GM18861 (cell line): ENCODE results near the gene CTDSPL.
"Not testable (repeated sequence)": the region's sequence is repeated elsewhere in the genome, so short reads cannot be mapped to it uniquely, and the experiment has no call there.

ENCODE experiments used
- ATAC-seq: cut with Tn5 transposase; IDR thresholded peaks from one replicate; pipeline ENCODE4 v1.9.1; 2021; ENCODE audit not compliant: unreplicated experiment

Gene CTDSPL

DNA sequence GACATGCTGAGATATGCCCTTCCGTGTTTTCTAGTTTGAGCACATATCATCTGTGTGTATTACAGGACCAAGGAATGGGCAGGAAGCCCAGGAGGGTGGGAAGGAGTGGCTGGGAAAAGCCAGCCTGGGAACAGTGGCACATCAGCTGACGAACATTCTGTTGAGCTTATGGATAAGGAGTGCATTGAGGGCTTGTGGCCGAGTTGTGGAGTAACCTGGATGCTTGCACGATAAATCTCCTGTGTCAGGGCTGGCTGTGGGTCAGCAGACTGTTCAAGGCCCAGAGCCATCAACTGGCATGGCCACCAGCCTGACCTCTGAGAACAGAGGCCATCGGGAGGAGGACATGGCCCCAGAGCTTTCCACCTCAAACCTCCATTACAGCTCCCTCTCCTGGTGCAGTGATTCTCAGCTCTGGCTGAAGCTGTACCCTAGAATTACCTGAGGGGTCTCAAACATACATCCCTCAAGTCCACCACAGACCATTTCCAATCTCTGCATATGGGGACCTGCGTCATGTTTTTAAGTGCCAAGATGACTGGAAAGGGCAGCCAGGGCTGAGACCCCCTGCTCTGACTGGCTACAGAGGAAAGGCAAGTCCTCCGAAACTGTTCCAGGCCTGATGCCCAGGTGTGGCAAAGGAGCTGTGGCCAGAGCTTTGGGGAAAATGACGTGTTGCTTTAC, 124.1 kb downstream of the CTDSPL start:
- ATAC-seq, result no peak

DNA sequence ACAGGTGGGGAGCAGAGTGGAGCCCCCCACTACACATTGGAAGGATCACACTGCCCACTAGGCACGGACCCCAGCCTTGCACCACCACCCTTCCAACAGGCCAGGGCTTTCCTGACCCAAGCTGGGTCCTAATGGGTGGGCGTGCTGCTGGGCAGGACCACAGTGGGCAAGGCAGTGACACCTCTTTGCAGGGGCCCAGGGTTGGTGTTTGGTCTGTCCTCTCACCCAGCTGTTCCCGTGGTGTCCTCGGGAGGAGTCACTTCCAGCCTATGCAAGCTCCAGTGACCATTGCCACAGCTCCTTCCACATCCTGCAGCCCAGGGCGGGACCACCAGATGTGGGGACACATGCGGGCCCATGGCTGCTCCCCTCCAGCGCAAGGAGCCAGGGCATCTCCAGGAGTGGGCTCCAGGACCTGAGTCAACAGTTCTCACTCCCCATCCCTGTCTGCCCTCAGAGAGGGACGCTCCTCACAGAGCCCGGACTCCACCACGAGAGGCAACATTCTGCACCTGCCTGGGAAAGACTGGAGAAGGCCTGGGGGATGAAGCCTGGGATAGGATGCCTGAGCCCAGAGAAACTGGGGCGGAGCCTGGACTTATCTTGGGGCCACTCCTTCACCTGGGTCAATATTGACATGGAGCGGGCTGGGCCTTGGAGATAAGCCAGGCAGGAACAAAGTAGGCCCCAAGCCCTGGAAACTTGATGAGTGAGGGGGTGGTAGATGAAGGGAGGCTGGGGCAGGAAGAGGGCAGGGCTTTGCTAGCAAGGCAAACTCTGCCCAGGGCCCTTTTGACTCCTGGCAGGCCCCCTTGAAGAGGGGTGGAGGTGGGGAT, 125.0 kb downstream of the CTDSPL start:
- no peak for ATAC-seq

DNA sequence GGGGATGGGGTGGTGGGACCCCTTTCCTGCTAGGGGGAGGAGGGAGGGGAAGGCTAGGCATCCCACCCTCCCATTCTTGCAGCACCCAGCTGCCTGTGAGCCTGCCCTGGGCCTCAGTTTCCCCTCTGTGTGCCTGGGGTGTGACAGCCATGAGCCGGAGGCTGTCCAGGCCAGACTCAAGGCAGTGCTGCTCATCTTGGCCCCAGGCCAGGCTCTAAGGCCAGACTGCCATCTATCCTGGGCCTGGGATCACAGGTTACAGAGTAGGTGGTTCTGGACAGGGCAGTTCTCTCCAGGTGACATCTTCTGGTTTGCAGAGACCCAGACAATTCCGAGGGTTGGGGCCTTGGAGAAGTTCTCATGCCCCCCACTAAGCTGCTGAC, 125.6 kb downstream of the CTDSPL start:
- ATAC-seq, result no peak

DNA sequence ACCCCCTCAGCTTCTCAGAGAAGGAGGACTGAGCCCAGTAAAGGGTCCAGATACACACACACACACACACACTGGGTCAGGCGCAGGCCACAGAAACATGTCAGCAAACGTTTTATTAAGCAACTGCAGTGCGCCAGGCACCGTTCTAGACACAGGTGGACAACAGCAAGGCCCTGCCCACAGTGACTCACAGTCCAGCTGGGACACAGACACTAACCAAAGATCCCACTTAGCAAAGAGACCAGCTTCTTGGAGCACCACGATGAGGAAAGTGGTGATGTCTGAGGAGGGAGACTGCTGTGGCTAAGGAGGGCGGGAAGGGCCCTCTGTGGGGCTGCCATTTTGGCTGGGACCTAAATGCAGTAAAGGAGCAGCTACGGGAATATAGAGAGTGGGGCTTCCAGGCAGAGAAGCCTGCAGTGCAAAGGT, 126.1 kb downstream of the CTDSPL start:
- ATAC-seq, result no peak

DNA sequence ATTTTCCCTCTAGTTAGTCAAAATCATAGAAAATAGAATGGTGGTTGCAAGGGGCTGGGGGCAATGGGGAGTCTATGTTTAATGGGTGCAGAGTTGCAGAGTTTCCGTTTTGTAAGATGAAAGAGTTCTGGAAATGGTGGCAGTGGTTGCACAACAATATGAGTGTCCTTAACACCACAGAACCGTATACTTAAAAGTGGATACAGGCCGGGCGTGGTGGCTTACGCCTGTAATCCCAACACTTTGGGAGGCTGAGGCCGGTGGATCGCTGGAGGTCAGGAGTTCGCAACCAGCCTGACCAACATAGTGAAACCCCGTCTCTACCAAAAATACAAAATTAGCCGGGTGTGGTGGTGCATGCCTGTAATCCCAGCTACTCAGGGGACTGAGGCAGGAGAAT, 126.7 kb downstream of the CTDSPL start:
- ATAC-seq, result not testable (repeated sequence)

DNA sequence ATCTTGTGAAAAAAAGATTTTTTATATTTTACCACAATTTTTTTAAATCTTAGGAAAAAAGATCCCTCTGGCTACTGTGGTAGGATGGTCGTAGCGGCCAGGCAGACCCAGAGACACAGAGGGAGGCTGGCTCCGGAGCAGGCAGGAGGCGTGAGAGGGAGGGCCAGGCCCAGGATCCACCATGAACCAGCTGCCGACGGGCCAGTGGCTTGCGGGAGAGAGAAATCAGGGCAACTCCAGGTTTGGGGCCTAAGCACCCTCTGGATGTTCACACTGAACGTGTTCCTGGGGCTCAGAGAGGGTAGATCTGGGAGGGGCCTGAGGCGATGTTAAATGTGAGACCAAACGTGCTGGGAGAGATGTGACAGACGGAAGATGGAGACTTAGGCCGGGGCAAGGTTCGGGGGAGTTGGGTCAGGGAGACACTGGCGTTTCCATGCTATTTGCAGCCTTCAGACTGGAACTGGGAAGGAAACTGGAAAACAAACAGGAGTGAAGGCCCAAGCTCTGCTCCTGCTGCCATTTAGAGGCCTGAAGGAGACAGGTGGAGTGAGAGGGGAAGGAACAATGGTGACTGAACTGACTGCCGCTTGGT, 127.3 kb downstream of the CTDSPL start:
- ATAC-seq, result no peak

DNA sequence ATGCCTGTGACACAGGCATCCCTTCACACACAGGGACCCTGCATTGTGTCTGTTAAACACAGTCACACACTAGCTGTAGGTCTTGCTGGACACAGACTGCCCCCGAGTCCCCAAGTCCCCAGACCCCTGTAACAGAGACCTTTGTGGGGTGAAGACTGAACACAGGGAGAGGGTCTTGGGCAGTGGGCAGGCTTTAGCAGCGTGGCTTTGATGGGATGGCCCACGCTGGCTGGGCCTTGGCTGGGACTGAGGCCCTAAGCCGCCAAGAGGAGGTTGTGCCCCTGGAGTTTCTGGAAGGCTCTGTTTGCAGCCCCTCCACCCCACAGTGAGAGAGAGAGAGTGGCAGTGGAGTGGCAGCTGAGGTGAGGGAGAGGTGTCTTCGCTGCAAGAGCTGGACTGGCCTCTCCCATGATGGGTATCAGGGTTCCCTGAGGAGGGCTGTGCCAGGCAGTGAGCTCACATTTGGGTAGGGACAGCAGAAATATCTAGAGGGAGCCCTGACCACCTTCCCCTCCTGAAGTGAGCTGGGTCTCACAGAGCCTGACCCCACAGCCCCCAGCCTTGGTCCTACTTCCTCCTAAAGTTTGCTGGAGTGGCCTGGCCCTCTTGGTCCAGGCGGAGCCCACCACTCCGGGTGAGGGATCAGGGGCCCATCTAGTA, 128.3 kb downstream of the CTDSPL start:
- ATAC-seq, result no peak

DNA sequence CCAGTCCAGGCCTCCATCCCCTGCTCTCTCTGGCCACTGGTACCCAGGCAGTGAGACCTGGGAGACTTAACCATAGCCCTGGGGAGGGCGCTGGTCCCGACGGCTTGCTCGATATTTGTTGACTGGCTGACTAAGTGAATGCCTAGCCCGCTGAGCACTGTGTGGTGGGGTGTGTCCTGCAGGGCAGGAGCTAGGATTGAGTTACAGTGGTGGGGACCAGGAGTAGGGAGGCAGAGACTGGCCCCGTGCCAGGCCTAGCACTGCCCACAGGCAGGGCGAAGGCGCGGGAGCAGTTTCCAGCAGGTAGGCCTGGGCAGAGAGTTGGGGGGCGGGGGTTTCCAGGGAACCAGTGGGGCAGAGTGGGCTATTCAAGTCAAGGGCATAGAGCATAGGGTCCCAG, 128.8 kb downstream of the CTDSPL start, which contains the start of gene VILL:
VILL (plus strand) TSS at position 260 of the 400 bp plus-strand sequence. CDS start 2,887 bp downstream, outside the sequence.
- ATAC-seq, result no peak

DNA sequence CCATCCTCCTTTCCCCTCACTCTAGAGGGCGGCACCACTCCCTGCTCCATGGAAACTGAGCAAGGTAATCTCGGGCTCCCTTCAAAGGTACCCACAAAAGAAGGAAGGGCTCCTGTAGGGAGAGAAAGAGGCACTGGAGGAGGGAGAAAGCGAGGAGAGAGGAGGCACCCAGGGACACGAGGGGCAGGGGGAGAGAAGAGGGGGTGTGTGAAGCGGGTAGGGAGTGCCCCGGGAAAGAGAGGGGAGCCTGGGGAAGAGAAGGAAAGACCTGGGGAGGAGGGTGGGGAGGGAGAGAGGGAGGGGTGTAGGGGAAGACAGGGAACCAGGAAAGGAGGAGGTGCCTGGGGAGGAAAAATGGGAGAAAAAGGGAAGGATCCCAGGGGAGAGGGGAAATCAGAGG, 129.4 kb downstream of the CTDSPL start:
- ATAC-seq, result no peak

DNA sequence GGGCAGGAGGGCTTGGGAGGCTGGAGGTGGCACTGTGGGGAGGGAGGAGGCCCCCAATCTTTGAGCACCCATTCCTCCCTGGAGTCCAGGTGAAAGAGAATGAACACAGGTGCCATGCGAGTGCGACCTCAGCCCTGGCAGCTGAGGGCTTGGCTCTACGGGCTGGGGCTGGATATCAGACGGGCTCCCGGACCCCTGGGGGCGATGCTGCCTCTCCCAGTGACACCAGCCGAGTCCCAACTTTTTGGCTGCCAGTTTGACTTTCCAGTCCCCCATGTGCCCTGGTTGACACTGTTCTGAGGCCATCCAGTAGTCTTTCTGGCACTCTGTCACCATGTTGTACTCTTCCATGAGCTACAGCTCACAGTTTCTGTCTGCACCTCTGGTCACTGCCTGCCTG, 130.1 kb downstream of the CTDSPL start:
- no peak for ATAC-seq

DNA sequence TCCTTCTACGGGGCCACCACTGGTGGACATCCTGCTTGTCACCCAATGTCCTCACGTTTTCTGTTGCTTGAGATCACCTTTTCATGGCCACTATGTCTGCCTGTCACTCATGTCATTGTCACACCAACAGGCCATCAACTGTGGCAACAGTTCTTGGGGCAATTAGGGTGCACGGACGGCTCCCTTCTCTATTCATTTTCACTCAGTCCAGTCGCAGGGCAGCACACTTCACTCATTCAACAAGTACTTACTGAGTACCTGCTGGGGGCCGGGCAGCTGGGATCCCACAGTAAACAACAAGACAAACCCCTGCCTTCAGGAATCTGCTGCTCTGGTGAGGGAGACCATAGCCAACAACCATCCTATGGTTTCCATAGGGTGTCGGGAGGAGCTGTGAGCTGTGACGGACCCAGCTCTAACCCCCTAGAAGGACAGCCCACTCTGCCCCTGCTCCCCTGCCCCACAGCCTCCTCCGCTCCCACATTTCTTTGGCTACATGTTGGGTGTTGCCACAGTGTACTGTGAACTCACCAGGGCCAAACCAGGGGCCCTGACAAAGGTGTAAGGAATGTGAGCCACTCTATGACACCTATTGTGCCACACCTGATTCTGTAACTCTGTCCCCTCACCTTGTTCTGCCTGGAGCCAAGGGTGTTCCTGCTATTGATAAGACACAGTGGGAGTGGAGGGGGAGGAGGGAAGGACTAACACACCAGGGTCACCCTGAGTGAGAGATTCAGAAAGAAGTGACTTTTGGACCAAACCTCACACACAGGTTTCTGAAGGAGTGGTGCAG, 130.8 kb downstream of the CTDSPL start:
- ATAC-seq, result no peak

DNA sequence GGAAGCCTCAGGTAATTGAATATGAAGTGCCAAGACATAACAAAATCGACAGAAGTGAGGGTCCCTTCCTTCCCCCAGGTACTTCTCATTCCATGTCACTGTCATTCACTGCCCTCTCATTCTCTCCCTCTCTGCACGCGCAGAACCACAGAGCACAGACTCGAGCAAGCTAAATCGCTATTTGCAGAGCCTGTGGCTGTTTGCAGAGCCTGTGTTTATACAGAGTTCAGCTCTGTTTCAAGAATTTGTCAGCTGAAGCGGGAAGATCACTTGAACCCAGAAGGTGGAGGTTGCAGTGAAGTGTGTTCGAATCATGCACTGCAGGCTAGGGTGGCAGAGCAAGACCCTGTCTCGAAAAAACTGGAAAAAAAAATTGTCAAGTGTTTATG, 131.4 kb downstream of the CTDSPL start:
- no peak for ATAC-seq

DNA sequence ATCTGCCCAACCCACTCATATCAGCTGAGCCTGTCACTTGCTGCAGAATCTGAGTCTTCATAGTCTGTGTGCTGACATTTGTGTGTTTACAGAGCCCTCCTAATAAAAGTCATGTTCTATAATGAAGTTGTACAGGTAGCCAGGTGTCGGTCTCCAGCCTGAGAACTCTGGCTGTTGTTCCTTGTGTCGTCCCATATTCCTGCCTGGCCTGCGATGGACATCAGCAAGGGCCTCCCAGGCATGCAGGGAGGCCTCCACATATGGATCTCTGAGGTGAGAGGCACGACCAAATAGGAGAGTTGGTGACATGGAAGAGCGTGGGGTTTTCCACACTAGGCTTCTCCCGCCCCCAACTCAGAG, 131.8 kb downstream of the CTDSPL start:
- ATAC-seq, result no peak

DNA sequence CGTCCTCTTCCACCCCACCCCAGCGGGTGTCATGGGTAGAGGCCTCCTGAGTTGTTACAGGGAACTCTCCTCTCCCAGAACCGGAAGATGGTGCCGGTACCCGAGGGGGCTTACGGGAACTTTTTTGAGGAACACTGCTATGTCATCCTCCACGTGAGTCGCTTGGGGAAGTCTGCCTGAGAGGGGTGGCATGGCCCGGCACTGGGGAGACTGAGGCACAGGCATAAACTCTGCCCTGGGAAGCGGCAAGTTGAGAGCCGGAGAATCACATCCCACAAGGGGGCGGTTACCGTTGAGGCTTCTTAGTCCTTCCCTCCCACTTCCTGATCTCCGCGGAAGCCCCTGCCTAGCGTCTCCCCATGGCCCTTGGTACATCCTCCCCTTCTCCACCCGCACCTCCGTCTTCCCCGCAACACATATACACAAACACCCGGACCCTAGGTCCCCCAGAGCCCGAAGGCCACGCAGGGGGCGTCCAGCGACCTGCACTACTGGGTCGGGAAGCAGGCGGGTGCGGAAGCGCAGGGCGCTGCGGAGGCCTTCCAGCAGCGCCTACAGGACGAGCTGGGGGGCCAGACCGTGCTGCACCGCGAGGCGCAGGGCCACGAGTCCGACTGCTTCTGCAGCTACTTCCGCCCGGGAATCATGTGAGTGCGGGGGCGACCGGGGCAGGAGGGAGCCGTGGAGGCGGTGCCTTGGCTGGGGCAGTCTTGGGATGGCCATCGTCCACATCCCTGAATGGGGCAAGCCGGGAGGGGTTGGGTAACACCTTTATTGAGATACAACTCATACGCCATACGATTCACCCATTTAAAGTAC, 132.3 kb downstream of the CTDSPL start:
- peak; percentile 41 for ATAC-seq

DNA sequence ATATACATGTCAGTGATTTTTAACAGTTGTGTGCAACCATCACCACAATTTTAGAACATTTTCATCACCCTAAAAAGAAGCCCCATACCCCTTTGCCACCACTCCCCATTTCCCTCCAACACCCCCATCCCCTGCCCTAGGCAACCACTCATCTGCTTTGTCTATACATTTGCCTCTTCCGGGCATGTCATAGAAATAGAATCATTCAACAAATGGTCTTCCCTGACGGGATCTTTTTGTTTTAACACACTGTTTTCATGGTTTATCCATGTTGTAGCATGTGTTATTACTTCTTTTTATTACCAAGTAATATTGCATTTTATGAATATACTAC, 132.9 kb downstream of the CTDSPL start:
- no peak for ATAC-seq

DNA sequence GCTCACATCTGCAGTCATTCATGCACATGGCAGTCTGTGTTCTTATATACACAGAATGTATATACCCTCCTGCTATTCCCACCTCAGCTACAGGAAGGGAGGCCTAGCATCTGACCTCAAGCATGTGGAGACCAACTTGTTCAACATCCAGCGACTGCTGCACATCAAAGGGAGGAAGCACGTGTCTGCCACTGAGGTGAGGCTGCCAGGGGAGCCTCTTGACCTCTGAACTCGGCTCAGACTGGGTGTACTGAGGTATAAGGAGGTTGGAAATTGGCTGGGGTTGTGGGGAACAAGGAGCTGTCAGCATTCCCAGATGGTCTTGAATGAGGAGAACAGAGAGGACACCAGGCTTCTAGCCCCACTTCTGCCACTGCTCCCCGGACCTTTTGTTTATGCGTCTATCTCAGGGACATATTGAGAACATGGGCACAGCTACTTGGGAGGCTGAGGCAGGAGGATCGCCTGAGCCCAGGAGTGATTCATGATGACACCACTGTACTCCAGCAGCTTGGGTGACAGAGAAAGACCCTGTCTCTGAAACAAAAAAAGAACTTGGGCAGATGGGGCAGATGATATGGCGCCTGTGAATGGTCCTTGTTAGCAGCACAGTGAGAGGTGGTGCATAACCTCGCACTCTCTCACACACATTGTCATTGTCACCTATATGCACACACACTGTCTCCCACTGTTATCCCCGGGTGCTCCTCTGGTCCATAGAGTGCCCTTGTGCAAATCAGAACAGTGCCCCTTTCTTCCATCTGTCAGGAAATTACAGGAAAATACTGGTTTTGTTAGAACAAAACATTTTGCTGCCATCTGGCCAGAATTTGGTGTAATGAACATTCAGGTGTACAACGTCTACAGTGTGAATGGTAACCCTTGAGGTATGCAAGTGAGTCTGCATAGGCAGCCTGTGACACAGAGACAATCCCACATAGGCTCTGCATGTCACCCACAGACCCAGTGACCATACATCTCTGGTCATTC, 134.3 kb downstream of the CTDSPL start:
- ATAC-seq, result no peak

DNA sequence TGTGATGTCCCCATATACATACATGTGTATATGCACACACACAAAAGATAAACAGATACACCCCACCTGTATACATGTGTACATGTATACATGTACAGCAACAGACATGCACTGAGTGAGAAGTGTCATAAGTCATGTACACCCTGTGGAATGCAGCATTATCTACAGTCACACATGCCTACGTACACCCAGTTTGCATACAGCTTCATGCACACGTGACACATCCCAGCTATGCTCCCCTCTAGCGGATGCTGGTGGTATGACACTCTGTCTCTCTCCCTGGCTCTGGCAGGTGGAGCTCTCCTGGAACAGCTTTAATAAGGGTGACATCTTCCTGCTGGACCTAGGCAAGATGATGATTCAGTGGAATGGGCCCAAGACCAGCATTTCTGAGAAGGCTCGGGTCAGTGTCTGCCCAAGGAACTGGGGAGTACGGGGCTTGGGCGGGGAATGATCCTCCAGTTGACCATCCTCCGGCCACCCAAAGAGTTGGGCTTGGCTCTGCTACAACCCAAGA, 135.2 kb downstream of the CTDSPL start:
- ATAC-seq, result peak; percentile 66

DNA sequence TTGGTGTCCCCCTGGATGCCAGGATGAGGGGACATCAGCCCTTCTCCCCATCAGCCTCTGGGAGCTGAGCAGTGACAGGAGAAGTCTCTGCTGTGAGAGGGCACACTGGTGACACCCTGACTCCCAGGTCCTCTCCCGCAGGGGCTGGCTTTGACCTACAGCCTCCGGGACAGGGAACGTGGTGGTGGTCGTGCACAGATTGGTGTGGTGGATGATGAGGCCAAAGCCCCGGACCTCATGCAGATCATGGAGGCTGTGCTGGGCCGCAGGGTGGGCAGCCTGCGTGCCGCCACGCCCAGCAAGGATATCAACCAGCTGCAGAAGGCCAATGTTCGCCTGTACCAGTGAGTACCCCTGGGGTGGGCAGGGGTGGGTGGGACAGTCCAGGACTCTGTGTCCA, 135.7 kb downstream of the CTDSPL start:
- no peak for ATAC-seq
